HEK293 (cell line): Measurements from ENCODE around the gene GJC2.

Source experiments
- CTCF ChIA-PET: fragments of 350-600 bp; formaldehyde crosslinking; extraction: SDS; loops from one replicate; lab custom pipeline; 2021; ENCODE audit warnings: antibody characterized with exemption; lab: Yijun Ruan, JAX
- POLR2A ChIA-PET: fragments of 300-600 bp; formaldehyde crosslinking; extraction: SDS; loops from one replicate; lab custom pipeline; 2020; ENCODE audit warnings: antibody characterized with exemption, inconsistent platforms; lab: Yijun Ruan, JAX
- H3K27ac ChIP-seq: fragments of 200-500 bp; sonication (Bioruptor generic); 2 replicates; pipeline ENCODE4 v1.5.1; 2014; ENCODE audit warnings: low read depth, low read length, control low read depth, inconsistent platforms; ENCODE audit errors: extremely low read depth
- H3K36me3 ChIP-seq, 2 experiments: fragments of 200-500 bp in 1 of 2; sonication (Bioruptor generic) in 1 of 2; 1 replicate in 1 of 2; 2 replicates in 1 of 2; pipeline ENCODE4 v1.5.1; 2014 to 2017; ENCODE audit warnings: inconsistent platforms in 2 of 2, low read length in 2 of 2; ENCODE audit not compliant: control insufficient read depth in 2 of 2, insufficient read depth in 1 of 2
- H3K4me1 ChIP-seq: fragments of 200-500 bp; sonication (Bioruptor generic); 2 replicates; pipeline ENCODE4 v1.5.1; 2014; ENCODE audit warnings: mild to moderate bottlenecking, low read length, inconsistent platforms; ENCODE audit not compliant: control insufficient read depth, insufficient read depth
- H3K4me3 ChIP-seq: 2 replicates; pipeline ENCODE4 v1.5.1; 2011; ENCODE audit warnings: low read depth, mild to moderate bottlenecking, control low read depth, low read length, moderate library complexity
- H3K9me3 ChIP-seq: fragments of 200-500 bp; sonication (Bioruptor generic); 2 replicates; pipeline ENCODE4 v1.5.1; 2014; ENCODE audit warnings: low read depth, low read length, inconsistent platforms; ENCODE audit not compliant: control insufficient read depth, insufficient read depth
- FEZF1 ChIP-seq: fragments of 450-650 bp; formaldehyde crosslinking; IDR thresholded peaks from 2 replicates; pipeline ENCODE4 v1.5.1; 2016; ENCODE audit warnings: missing biosample characterization, missing genetic modification characterization
- GLIS2 ChIP-seq: fragments of 450-650 bp; formaldehyde crosslinking; IDR thresholded peaks from 2 replicates; pipeline ENCODE4 v1.5.1; 2016; ENCODE audit warnings: missing biosample characterization, missing genetic modification characterization
- KLF17 ChIP-seq: fragments of 450-650 bp; formaldehyde crosslinking; IDR thresholded peaks from 2 replicates; pipeline ENCODE4 v1.5.1; 2016; ENCODE audit warnings: missing biosample characterization, missing genetic modification characterization
- OSR2 ChIP-seq: fragments of 450-650 bp; formaldehyde crosslinking; IDR thresholded peaks from 2 replicates; pipeline ENCODE4 v1.5.1; 2016; ENCODE audit warnings: missing biosample characterization, missing genetic modification characterization
- SP2 ChIP-seq: fragments of 450-650 bp; formaldehyde crosslinking; IDR thresholded peaks from 2 replicates; pipeline ENCODE4 v1.5.1; 2016; ENCODE audit warnings: missing biosample characterization, missing genetic modification characterization
- ZBTB26 ChIP-seq: fragments of 450-650 bp; formaldehyde crosslinking; optimal IDR thresholded peaks from 2 replicates; pipeline ENCODE3; 2016; ENCODE audit warnings: missing biosample characterization, mild to moderate bottlenecking, missing genetic modification characterization
- ZFHX2 ChIP-seq: fragments of 450-650 bp; formaldehyde crosslinking; conservative IDR thresholded peaks from 2 replicates; pipeline ENCODE4 v1.5.1; 2016; ENCODE audit warnings: missing biosample characterization, missing genetic modification characterization
- ZFP69B ChIP-seq: fragments of 450-650 bp; formaldehyde crosslinking; IDR thresholded peaks from 2 replicates; pipeline ENCODE4 v1.5.1; 2016; ENCODE audit warnings: missing biosample characterization, missing genetic modification characterization
- ZIC2 ChIP-seq: fragments of 450-650 bp; formaldehyde crosslinking; IDR thresholded peaks from 2 replicates; pipeline ENCODE4 v1.5.1; 2016; ENCODE audit warnings: missing biosample characterization, missing genetic modification characterization
- ZNF121 ChIP-seq: fragments of 450-650 bp; formaldehyde crosslinking; IDR thresholded peaks from 2 replicates; pipeline ENCODE4 v1.5.1; 2016; ENCODE audit warnings: missing biosample characterization, missing genetic modification characterization
- ZNF157 ChIP-seq: fragments of 450-650 bp; formaldehyde crosslinking; IDR thresholded peaks from 2 replicates; pipeline ENCODE4 v1.5.1; 2016; ENCODE audit warnings: missing biosample characterization, missing genetic modification characterization
- ZNF174 ChIP-seq: fragments of 450-650 bp; formaldehyde crosslinking; IDR thresholded peaks from 2 replicates; pipeline ENCODE4 v1.5.0; 2017; ENCODE audit warnings: missing biosample characterization, mild to moderate bottlenecking, missing genetic modification characterization
- ZNF239 ChIP-seq: fragments of 450-650 bp; formaldehyde crosslinking; IDR thresholded peaks from 2 replicates; pipeline ENCODE4 v1.5.1; 2016; ENCODE audit warnings: missing biosample characterization, missing genetic modification characterization
- ZNF248 ChIP-seq: fragments of 450-650 bp; formaldehyde crosslinking; IDR thresholded peaks from 2 replicates; pipeline ENCODE4 v1.5.1; 2017; ENCODE audit warnings: missing biosample characterization, missing genetic modification characterization
- ZNF26 ChIP-seq: fragments of 450-650 bp; formaldehyde crosslinking; IDR thresholded peaks from 2 replicates; pipeline ENCODE4 v1.5.1; 2016; ENCODE audit warnings: missing biosample characterization, missing genetic modification characterization
- ZNF433 ChIP-seq: fragments of 450-650 bp; formaldehyde crosslinking; IDR thresholded peaks from 2 replicates; pipeline ENCODE4 v1.5.1; 2016; ENCODE audit warnings: missing biosample characterization, missing genetic modification characterization, low read depth
- ZNF555 ChIP-seq: fragments of 450-650 bp; formaldehyde crosslinking; conservative IDR thresholded peaks from 2 replicates; pipeline ENCODE4 v1.5.1; 2017; ENCODE audit warnings: missing biosample characterization, mild to moderate bottlenecking, missing genetic modification characterization, inconsistent platforms
- ZNF585B ChIP-seq: fragments of 450-650 bp; formaldehyde crosslinking; IDR thresholded peaks from 2 replicates; pipeline ENCODE4 v1.5.1; 2016; ENCODE audit warnings: missing biosample characterization, missing genetic modification characterization
- ZNF639 ChIP-seq: fragments of 450-650 bp; formaldehyde crosslinking; IDR thresholded peaks from 2 replicates; pipeline ENCODE4 v1.5.1; 2016; ENCODE audit warnings: missing biosample characterization, missing genetic modification characterization
- ZNF660 ChIP-seq: fragments of 450-650 bp; IDR thresholded peaks from 2 replicates; pipeline ENCODE4 v1.5.1; 2018; ENCODE audit warnings: missing biosample characterization, mild to moderate bottlenecking, missing genetic modification characterization
- TF ChIP-seq, protein P1 (sequence below): fragments of 450-650 bp; formaldehyde crosslinking; conservative IDR thresholded peaks from 2 replicates; pipeline ENCODE4 v1.5.1; 2016; ENCODE audit warnings: low read depth, missing biosample characterization, missing genetic modification characterization
- TF ChIP-seq, protein P2 (sequence below): fragments of 450-650 bp; formaldehyde crosslinking; IDR thresholded peaks from 2 replicates; pipeline ENCODE4 v1.5.1; 2017; ENCODE audit warnings: missing biosample characterization, mild to moderate bottlenecking, missing genetic modification characterization, moderate library complexity

The GJC2 gene

GRCh38 chr1:228148935-228149405 is 760 bp upstream of the GJC2 start (continued):
- no peak for TF ChIP-seq ZNF585B
- TF ChIP-seq ZNF433 (tag by site-specific recombination) = no peak
- TF ChIP-seq, protein P1, sequence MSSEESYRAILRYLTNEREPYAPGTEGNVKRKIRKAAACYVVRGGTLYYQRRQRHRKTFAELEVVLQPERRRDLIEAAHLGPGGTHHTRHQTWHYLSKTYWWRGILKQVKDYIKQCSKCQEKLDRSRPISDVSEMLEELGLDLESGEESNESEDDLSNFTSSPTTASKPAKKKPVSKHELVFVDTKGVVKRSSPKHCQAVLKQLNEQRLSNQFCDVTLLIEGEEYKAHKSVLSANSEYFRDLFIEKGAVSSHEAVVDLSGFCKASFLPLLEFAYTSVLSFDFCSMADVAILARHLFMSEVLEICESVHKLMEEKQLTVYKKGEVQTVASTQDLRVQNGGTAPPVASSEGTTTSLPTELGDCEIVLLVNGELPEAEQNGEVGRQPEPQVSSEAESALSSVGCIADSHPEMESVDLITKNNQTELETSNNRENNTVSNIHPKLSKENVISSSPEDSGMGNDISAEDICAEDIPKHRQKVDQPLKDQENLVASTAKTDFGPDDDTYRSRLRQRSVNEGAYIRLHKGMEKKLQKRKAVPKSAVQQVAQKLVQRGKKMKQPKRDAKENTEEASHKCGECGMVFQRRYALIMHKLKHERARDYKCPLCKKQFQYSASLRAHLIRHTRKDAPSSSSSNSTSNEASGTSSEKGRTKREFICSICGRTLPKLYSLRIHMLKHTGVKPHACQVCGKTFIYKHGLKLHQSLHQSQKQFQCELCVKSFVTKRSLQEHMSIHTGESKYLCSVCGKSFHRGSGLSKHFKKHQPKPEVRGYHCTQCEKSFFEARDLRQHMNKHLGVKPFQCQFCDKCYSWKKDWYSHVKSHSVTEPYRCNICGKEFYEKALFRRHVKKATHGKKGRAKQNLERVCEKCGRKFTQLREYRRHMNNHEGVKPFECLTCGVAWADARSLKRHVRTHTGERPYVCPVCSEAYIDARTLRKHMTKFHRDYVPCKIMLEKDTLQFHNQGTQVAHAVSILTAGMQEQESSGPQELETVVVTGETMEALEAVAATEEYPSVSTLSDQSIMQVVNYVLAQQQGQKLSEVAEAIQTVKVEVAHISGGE (tag by site-specific recombination) = no peak
- TF ChIP-seq ZNF239 (tag by site-specific recombination) = no peak

DNA sequence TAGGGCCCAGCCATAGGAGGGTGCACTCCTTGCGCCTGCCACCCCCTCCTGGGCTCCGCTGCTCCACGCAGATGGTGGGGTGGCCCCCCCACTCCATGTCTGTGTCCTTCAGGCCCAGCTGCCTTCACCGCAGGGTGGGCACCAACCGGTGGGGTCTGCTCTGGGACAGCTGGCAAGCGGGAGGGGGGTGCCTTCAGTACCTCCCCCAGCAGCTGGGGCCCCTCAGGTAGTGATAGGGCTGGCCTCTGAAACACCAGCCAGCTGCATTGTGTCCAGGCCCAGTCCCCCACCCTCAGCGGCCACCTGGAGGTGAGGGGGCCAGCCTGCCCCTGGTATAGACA is 360 bp downstream of the GJC2 start:
- Histone ChIP-seq H3K27ac (no peak overlapping the region), H3K4me1 (no peaks in the 10 kb centered on the region), H3K4me3 (no peak overlapping the region), H3K36me3 (peaks cover 0 to 39% of the 10 kb centered on the region in 2 experiments; a peak in 1 of 3 replicates), H3K9me3 (no peaks in the 10 kb centered on the region)
- TF ChIP-seq, protein P2, sequence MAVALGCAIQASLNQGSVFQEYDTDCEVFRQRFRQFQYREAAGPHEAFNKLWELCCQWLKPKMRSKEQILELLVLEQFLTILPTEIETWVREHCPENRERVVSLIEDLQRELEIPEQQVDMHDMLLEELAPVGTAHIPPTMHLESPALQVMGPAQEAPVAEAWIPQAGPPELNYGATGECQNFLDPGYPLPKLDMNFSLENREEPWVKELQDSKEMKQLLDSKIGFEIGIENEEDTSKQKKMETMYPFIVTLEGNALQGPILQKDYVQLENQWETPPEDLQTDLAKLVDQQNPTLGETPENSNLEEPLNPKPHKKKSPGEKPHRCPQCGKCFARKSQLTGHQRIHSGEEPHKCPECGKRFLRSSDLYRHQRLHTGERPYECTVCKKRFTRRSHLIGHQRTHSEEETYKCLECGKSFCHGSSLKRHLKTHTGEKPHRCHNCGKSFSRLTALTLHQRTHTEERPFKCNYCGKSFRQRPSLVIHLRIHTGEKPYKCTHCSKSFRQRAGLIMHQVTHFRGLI = no peak
- no peak for TF ChIP-seq ZBTB26 (tag by site-specific recombination)
- no peak for TF ChIP-seq OSR2
- TF ChIP-seq ZNF174 (tag by site-specific recombination) = no peak
- TF ChIP-seq ZIC2 = peak; percentile 74
- peak; percentile 46; the same call in 1 of the 2 replicates for TF ChIP-seq GLIS2 (tag by site-specific recombination)
- ChIA-PET CTCF (interaction anchor here (0.6 kb wide), 2 partner anchors 24 to 84 kb away, joined by 3 to 4 read pairs; no protein-coding TSS in a partner anchor), POLR2A (interaction anchor here (0.6 to 9.6 kb wide), 3 partner anchors 10 to 1192 kb away, joined by 3 to 82 read pairs (median 8); partner anchors contain the start of genes GUK1 and IBA57)

DNA sequence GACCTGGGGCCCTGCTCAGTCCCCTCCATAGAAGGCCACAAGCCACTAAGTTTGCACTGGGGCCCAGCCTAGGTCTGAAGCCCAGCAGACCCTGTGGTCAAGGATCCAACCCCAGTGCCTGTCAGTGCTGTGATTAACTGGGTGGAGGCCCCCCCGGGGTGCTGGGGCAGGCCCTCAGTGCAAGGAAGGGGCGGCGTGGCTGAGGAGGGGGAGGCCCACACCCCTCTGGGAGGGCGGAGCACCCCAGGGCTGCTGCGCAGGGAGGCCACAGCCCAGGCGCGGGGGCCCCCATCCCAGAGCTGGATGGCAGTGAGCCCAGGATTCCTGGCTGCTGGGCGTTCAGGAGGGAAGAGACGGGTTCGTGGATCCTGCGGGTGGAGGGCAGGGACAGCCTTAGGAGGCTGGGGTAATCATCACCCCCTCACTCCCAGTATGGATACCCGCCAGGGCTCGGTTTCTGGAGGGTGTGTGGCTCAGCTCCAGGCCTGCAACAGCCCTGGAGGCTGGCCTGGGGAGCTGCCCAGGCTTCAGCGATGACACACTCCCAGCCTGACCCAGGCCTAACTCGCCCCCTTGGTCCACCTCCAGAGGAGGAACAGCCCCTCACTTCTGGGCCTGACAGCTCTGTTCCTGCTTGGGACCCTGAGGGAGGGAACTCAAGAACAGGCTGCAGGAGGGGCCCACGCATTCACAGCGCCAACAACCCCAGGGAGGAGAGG is 890 bp downstream of the GJC2 start:
- Histone ChIP-seq H3K36me3 (peaks cover 0 to 34% of the 10 kb centered on the region in 2 experiments; a peak in 1 of 3 replicates), H3K9me3 (no peaks in the 10 kb centered on the region), H3K4me1 (peaks cover 3% of the 10 kb centered on the region; the same call in 1 of the 2 replicates), H3K4me3 (no peak overlapping the region), H3K27ac (no peak overlapping the region)
- ChIA-PET POLR2A (interaction anchor here (1.8 to 9.6 kb wide), 2 partner anchors 10 to 13 kb away, joined by 8 to 82 read pairs; partner anchors contain the start of genes GUK1 and IBA57), CTCF (interaction anchor here (1.2 to 2.7 kb wide), 2 partner anchors 15 to 151 kb away, joined by 3 to 14 read pairs; partner anchors contain the start of gene IBA57)
- TF ChIP-seq FEZF1 (no peak), ZNF660 (tag by site-specific recombination) (no peak), ZNF555 (no peak), ZNF248 (tag by site-specific recombination) (no peak), ZNF121 (tag by site-specific recombination) (no peak), KLF17 (peak; percentile 82), ZNF26 (tag by site-specific recombination) (no peak), ZIC2 (peak; percentile 55), ZFP69B (tag by site-specific recombination) (peak; percentile 84; the same call in 1 of the 2 replicates), ZNF157 (tag by site-specific recombination) (no peak), ZNF639 (no peak), ZFHX2 (tag by site-specific recombination) (peak; percentile 78), SP2 (peak; percentile 15; the same call in 1 of the 2 replicates)
